Activated effector memory CD4-positive, alpha-beta T cell treated with anti-CD3 and anti-CD28 coated beads, Interleukin-2, amount 50 U/mL, for 16 hours (primary cell): ENCODE results near the gene IMMP1L.

Experiments used
- DNase-seq: peaks from one replicate; pipeline ENCODE4 v3.0.0-alpha.2; 2020

IMMP1L gene

DNA sequence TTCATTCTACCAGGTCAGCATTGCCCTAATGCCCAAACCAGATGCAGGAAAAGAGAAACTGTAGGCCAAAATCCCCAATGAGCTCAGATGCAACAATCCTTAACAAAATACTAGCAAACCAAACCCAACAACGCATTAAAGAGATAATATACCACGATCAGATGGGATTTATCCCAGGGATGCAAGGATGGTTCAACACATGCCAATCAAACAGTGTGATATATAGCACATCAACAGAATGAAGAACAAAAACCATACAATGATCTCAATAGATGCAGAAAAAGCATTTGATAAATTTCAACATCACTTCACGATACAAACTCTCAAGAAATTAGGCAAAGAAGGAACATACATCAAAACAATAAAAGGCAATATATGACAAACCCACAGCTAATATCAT is 45.0 kb downstream of the IMMP1L start:
- no peak for DNase-seq

DNA sequence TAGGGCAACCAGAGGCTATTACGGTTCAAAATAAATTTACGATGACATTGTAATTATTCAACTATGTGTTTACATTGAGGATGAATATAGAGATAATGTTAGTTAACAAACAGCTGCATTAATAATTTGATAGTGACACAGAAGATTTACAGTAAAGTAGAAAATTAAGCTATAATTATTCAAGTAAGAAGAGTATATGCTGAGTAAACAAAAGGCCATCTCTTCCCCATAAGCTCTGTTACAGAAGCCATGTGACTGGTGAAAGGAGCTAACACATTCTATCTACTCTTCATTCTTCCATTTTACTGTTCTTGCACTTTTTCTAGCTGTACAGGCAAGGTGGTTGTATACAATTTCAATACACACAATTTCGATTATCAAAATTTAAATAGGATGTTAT is 54.2 kb downstream of the IMMP1L start:
- DNase-seq = no peak

DNA sequence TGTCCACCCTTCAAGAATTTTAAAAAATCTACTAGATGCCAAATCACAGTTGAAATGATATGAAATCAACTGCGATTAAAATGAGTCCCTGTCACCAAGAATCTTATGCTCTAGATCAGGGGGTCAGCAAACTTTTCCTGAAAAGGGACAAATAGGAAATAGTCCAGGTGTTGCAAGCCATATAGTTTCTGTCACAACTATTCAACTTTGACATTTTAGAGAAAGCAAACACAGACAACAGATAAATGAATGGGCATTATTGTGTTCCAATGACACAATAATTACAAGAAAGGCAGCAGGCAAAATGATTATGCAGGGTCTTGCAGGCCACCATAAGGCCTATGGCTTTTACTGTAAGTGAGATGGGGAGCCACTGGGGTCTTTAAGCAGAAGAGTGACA is 58.6 kb downstream of the IMMP1L start:
- no peak for DNase-seq

DNA sequence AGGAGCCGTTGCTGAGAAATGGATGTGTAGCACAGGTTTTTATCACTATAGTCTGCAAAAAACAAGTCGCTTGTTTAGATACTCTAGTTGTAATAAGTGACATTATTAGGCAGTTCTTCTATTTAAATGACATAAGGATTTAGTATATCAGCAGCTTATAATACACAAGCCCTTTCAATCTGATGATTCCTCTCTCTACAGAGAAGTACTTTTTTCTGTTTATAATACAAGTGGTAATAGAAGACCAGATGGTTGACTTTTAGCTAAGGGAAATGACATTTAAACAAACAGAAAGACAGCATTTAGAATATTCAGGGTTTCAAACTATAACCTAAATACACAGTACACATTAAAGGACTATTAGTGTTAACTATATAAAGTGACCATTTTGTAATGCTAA is 60.4 kb downstream of the IMMP1L start:
- no peak for DNase-seq

DNA sequence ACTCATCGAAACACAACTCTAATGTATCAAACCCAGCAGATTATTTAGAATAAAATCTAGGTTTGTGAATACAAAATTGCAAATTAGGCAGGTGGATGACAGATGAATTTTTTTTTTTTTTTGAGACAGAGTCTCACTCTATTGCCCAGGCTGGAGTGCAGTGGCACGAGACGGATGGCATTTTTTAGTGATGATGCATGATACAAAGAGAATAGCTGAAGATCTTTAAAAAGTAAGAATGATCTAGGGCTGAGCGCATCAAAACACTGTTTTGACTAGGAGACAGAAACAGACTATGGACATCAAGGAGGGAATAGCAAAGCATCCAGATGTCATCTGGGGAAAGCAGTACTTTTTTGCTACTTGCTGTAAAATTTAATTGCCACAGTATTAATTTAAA is 63.8 kb downstream of the IMMP1L start:
- DNase-seq = no peak

DNA sequence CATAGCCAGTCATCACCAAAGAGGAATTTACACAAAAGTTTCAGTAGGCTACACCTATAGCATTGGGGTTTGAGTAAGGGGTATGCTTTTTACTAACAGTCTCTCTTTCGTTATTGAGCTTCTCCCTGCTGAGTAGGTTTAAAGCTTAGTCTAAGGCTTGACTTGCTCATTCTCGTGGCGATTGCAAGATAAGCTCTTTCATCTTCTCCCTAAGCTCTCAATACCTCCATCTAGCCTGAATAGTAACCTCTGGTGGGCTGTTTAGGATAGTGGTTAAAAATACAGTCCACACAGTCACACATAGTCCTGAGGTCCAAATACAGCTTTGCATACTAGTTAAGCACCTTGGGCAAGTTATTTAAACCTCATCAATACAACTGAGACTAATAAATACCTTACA is 65.6 kb downstream of the IMMP1L start:
- DNase-seq = no peak

DNA sequence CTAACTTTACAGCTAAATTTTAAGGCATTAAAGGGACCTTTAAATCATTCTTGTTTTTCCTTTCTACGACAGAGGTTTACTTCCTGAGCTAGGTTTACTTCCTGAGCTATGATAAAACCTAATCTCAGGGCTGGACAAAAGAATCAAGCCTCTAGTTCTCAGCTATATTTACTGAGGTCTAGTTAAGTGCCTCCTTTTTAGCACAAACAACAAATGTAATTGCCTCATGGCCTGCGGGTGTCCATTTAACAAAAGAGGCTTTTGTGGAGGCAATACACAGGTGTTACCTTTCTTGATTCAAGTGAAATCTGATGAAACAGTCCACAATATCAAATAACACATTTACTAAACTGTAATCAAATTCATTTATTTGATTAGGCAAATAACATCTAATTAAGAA is 67.3 kb downstream of the IMMP1L start:
- no peak for DNase-seq

DNA sequence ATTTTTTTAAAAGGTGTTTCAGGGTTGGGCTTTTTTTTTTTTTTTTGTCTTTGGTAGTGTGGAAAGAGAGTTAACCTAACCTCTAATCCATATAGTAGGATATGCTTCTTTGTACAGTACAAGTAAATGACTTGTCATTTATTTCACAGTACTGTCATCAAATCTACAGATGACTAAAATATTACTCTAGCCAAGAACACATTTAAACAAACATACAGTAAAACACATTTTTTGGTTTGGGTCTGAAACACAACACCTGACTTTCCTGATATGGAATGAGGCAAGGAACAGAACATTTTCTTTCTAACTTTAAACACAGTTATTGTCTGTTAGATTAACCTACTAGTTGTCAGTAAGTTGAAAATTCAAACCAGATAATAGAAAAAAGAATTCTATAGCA is 68.1 kb downstream of the IMMP1L start:
- no peak for DNase-seq

DNA sequence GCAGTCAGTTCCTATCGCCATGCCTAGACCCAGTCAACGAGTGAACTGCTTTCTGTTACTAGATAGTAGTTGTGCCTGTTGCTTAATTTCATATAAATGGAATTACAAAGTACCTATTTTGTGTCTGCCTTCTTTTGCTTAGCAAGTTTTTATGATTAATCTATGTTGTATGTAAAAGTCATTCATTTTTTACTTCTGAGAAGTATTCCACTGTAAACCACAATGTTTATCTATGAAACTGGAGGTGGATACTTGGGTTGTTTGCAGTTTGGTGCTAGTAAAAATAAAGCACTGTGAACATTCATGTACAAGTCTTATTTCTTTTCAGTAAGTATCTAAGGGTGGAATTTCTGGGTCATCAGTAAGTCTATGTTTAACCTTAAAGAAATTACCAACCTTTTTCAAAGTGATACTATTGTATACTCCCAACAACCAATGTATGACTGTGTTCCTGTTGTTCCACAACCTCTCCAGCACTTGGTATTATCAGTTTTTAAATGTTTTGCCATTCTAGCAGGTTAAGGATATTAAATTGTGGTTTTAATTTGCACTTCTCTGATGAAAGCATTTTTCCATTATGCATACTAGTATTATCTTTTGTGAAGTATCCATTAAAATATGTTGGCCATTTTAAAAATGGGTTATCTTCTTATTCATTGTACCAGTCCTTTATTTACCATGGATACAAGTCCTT is 71.5 kb downstream of the IMMP1L start:
- DNase-seq = no peak

DNA sequence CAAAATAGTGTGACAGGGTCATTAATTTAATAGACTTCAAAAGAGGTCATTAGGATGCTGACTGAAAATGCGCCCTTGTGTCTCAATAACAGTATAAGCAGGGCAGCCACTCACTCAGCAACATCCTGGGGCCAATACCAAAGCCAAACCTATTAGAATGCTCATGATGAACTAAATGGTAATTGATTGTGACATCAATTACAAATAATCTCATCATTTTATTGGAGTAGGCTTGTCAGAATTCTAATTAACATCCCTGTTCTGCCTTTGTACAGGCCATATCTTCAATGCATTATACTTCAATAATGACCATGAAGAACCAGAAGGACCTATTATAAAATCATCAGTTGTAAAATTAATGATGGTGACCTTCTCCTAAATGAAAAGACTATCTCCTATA is 75.6 kb downstream of the IMMP1L start:
- no peak for DNase-seq

DNA sequence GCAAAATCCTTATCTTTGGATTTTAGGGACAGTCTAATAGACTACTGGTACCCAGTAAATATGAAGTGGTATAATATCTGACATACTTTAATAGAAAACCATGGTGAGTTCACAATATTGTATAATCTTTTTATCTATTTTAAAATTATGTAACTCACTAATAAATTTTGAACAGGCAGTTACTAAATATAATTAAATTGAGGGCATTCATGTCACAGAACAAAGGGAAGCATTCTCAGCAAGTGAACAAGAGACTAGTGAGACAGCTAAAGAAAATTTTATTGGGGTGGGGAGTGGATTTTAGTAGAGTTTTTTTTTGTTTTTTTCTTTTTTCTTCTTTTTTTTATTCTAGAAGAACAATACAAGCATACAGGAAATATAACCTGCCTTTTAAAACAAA is 84.8 kb downstream of the IMMP1L start:
- no peak for DNase-seq

DNA sequence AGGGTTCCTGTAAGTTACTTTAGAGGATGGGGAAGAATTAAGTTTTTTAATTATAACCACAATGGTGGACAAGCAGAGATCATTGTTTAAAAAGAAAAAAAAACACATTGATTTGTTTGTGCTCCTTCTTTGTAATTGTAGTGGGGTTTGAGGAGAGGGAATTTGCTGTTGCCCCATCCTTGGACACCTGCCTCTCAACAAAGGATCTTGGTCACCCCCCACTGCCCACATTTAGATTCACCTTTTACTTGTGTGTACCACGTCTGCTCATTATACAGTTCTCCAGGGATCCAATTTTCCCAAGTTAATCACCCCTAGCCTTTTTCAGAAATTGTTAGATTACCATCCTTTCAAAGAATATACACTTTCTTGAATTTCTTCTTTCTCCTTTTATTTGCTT is 86.7 kb downstream of the IMMP1L start:
- DNase-seq = no peak

DNA sequence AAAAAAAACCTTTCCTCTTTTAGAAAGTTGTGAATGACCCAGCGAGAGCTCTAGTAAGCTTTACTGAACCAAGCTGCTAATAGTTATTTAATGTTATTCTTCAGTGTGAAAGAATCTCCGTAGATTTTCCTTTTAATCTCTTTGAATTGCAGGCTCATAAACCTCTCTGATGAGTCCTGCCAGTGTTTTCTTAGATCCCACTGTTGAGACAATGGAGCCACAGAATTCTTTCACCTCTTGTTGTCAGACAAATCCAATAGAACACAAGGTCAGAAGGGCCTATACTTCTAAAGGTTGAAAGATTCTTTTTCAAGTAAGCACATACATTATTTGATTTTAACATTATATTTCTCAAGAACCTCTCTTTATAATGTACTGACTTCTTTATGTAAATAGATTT is 87.6 kb downstream of the IMMP1L start:
- no peak for DNase-seq

DNA sequence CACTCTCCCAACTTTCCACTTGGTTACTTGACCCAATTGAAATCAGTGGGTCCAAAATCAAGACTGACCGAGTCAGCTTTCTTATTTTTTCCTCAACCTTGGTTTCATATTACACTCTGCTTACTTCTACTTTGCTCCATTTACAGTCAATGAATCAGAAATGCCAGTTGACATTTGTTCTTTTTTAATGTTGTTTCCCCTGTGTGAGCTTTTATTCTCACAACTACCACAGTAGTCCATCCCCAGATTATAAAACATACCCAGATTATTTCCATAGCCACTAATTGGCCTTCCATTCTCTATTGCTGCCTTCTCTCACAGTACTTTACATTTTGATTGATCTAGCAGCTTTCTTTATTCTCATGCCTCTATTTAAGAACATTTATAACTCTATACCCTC is 89.8 kb downstream of the IMMP1L start:
- no peak for DNase-seq

DNA sequence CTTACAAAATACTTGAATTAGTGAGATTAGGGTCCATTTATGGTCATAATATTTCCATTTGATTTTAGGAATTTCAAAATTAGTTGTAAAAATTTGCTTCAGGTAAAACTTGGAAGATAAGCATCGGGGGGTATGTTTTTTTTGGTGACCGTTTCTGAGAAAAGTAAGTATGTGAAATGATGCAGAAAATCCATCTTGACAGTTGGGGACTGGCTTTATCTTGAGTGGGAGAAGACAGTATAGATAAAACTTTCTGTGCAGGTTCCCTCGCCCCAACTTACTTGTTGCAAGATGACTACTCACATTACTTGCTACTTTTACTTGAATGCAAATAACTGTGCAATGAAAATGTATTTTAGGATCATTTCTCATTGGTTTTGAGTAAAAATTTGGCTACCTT is 90.3 kb downstream of the IMMP1L start:
- no peak for DNase-seq

DNA sequence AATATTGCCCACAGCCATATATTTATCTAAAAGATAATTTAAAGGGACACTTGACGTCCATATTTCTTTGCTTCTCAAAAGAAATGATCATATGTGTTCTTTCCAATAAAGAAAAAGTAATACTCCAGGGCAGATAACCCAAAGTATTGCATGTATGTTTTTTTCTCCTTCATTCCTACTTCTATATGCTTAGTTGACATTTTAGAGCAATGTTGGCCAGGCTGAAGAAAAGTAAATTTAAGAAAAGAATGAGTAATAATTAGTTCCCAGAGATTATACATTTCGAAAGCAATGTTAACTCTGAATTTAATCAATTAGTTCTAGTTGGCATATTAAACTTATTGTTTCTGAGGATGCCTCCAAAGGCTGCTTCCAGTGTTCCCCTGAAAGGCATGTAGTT is 91.6 kb downstream of the IMMP1L start:
- no peak for DNase-seq

DNA sequence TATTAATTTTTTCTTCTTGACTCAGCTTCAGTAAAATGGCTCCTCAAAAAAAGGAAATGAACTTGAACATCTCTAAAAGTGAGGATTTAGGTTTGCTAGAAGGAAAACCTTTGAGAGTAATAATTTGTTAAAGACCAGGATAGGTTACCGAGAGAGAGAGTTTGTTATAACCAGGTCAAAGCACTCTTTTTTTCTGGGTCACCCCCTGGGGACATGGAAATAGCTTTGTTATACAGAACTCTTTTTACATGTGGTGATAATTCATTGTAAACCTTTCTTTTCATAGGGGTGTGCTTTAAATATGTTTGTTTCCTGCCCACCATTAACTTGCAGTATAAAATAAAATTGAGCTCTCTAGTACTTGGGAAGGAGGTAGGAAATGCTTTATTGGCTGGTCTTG is 92.1 kb downstream of the IMMP1L start:
- no peak for DNase-seq

DNA sequence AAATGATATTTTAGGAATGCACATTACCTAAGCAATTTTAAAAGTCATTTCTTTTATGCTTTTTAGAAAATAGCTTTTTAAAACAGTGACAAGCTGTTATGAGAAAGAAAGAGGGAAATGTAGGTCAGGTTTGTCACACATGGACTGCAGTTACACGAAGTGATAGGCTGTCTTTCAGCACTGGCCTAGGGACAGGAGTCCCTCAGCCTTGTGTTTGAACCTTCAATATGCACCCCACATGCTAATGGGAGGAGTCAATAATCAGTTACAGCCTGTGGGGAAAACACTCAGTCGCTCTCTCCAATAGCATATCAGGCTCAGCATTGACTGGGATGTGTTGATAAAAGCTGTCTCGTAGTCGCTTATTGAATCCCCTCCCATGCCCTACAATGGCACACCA is 94.0 kb downstream of the IMMP1L start:
- DNase-seq = no peak

DNA sequence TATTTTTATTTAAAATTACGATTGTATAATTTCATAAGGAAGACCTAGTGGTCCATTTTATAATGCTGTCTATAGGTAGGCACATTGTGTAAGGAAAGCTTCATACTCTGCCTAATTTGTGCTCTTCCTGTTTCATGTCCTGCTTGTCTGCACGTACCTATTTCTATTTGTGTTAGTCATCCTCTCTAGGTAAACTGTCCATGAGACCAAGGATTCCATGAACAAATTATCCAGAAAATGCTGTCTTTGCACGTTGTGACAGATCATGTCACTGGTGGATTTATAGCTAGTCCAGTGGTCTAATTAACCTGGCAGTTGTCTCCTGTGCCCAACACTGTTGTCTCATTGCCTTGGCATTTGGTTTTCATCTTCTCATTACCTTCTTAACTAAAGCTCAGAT is 95.1 kb downstream of the IMMP1L start:
- DNase-seq = no peak

DNA sequence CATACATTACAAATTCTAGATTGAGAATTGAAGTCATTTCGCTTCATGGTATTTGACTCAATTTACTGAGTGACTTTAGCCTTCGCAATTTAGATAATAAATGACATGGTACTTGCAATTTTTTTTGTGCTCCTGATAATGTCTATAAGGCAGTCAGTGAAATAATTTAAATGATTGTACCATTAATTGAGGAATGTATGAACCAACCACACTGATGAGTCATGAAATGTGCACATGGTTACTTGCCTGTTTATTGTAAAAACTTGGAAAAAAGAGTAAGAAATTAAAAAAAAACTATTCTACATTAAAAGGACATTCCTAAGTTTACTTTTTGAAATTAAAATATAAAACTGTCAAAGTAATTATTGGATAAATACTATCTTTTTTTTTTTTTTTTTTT is 96.5 kb downstream of the IMMP1L start:
- DNase-seq = no peak

DNA sequence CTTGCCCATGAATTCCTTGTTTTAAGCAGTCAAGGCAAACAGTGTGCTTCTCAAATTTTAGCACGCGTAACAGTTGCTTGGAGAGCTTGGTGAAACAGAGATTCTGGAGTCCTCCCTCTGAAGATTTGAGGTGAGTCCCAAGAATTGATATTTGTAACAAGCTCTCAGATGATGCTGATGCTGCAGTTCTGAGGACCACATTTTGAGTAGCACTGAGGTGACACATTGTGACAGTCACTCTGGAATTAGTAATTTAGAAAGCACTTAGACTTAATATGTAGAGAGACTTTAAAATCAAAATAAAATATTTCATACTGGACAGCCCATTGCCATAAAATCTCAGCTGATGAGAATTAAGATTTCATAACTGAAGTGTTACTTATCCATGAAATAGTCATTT is 101.2 kb downstream of the IMMP1L start:
- DNase-seq = no peak

DNA sequence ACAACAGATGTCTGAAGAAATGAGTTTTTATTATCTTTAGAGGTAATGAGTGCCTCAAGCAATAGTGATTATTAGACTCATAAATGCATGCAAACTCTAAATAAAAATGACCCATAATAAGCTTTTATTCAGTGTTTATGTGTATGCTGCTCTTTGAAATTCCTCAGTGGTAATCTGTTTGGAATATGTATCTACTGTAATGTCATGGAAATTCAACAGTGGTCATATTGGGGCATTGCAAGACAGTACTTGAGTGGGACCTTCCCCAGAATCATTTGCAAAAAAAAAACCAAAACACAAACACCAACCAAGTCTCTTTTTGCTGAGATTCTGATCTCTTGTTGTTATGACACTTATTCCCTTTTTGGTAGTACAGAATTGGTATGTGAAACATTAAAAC is 104.8 kb downstream of the IMMP1L start:
- no peak for DNase-seq

DNA sequence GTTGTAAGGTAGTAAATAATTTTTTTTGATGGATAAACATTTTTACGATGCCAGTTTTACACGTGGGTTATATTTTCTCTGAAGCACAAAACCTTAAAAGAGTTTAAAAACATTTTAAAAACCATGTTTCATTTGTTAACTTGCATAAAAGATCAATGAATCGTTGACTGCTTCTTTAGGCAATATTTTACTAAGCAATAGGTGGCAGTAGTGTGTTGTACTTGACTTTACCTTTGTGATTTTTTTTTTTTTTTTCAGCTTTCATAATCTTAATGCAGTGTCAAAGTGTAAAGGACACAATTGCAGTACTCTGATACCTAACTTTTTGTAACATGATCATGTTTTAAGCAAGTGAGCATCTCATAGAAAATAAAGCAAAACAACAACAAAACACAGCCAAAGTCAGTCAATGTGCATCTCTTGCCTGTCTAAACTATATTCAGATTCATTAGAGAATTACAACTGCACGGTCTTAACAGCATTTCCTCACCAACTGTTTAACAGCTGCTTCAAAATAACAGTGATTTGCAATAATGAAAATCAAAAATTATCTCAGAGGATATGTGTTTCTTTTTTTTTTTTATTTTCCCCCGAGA is 112.1 kb downstream of the IMMP1L start:
- no peak for DNase-seq

DNA sequence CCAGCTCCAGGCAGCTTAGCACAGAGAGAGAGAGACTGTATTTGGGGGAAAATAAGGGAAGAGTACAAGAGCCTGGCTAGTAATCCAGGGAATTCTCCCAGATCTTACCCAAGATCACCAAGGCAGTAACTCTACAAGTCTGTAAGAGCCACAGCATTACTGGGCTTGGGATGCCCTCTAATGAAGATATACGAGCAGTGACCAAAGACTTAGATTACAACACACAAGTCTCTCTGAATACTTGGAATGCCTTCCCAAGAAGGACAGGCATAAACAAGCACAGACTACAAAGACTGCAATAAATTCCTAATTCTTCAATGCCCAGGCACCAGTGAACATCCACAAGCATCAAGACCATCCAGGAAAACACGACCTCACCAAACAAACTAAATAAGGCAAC is 122.0 kb downstream of the IMMP1L start:
- DNase-seq = no peak

DNA sequence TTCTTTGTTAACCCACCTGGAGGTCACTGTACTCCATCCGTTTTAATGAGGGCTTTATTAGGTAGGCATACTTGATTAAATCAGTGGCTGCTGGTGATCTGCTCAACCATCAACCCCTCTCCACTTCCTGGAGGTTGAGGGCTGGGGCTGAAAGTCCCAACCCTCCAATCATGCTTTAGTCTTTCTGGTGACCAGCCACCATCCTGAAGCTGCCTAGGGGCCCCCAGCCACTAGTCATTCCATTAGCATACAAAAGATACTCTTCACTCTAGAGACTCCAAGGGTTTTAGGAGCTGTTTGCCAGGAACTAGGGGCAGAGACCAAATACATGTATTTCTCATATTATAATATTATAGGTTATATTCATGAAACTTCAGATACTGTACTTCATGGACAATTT is 126.3 kb downstream of the IMMP1L start:
- no peak for DNase-seq
